CD4-positive, alpha-beta T cell (primary cell): Measurements from ENCODE around the gene KLHL36. TPM values are rescaled to one million over a fixed set of nuclear protein-coding genes. Genes with fewer than 3 reads are reported as not detected.

ENCODE experiments used
- ATAC-seq: fragments of 200-7000 bp; cut with Tn5 transposase; one replicate; pipeline ENCODE4 v1.10.0; 2022; ENCODE audit warnings: mild to moderate bottlenecking; ENCODE audit not compliant: poor library complexity
- CTCF ChIA-PET: fragments of 350-600 bp; sonication (Branson Sonifier 250); formaldehyde crosslinking; loops from one replicate; lab custom pipeline; 2021; ENCODE audit warnings: antibody characterized with exemption, inconsistent platforms; lab: Charles Lee
- POLR2A ChIA-PET: fragments of 350-600 bp; sonication (Branson Sonifier 250); formaldehyde crosslinking; loops from one replicate; lab custom pipeline; 2021; ENCODE audit warnings: antibody characterized with exemption, inconsistent platforms; lab: Charles Lee
- DNase-seq, 14 experiments: peaks; one replicate each; pipeline ENCODE4 v3.0.0-alpha.2; 2013 to 2020; ENCODE audit warnings: mixed read lengths in 2 of 14
- H3K27ac ChIP-seq, 2 donors: one replicate each; pipeline versions ENCODE4 v1.5.1 to v1.7.0; 2013; ENCODE audit warnings: low read length in 2 of 2, low read depth in 1 of 2, mild to moderate bottlenecking in 1 of 2
- H3K27me3 ChIP-seq, 2 experiments: 1 replicate in 1 of 2; 2 replicates in 1 of 2; pipeline versions ENCODE4 v1.6.1 to v1.7.0; 2013; ENCODE audit warnings: low read length in 2 of 2, control low read depth in 1 of 2, mild to moderate bottlenecking in 1 of 2, moderate library complexity in 1 of 2; ENCODE audit not compliant: insufficient read depth in 2 of 2, control insufficient read depth in 1 of 2
- H3K36me3 ChIP-seq: one replicate; pipeline ENCODE4 v1.6.1; 2013; ENCODE audit warnings: low read length, control low read depth; ENCODE audit not compliant: insufficient read depth
- H3K4me1 ChIP-seq: one replicate; pipeline ENCODE4 v1.6.1; 2013; ENCODE audit warnings: low read length, control low read depth; ENCODE audit not compliant: insufficient read depth
- H3K4me3 ChIP-seq: one replicate; pipeline ENCODE4 v1.5.1; 2013; ENCODE audit warnings: mild to moderate bottlenecking, low read length, moderate library complexity
- H3K9me3 ChIP-seq, 2 experiments: 1 replicate in 1 of 2; 2 replicates in 1 of 2; pipeline versions ENCODE4 v1.6.1 to v1.7.0; 2013; ENCODE audit warnings: low read length in 2 of 2, mild to moderate bottlenecking in 2 of 2, control low read depth in 1 of 2, moderate library complexity in 1 of 2; ENCODE audit not compliant: control insufficient read depth in 1 of 2, insufficient read depth in 1 of 2
- H3K27ac Mint-ChIP-seq: one replicate; pipeline ENCODE4 v1.8.0; 2020; ENCODE audit warnings: mixed read lengths
- H3K27me3 Mint-ChIP-seq: one replicate; pipeline ENCODE4 v1.8.0; 2021; ENCODE audit warnings: mixed read lengths
- H3K36me3 Mint-ChIP-seq: one replicate; pipeline ENCODE4 v1.8.0; 2021; ENCODE audit warnings: low read depth, mixed read lengths
- H3K4me1 Mint-ChIP-seq: one replicate; pipeline ENCODE4 v1.8.0; 2021; ENCODE audit warnings: low read depth, mixed read lengths
- H3K4me3 Mint-ChIP-seq: one replicate; pipeline ENCODE4 v1.8.0; 2020; ENCODE audit warnings: mild to moderate bottlenecking, mixed read lengths
- H3K9me3 Mint-ChIP-seq: one replicate; pipeline ENCODE4 v1.8.0; 2020; ENCODE audit warnings: mixed read lengths
- intact Hi-C, 2 experiments: fragments of 100-400 bp; cut with DNase I in 1 of 2; cut with micrococcal nuclease in 1 of 2; formaldehyde crosslinking; loops; one replicate each; pipeline versions ENCODE4 v1.15.1 to v1.9.0; 2023 to 2025; cut with DNase I, micrococcal nuclease
- polyA plus RNA-seq, 2 donors: library from polyadenylated mRNA; unstranded; fragments of 120-200 nt; gene quantifications; one replicate each; pipeline ENCODE4 v1.2.1, GENCODE V29; 2013
- total RNA-seq, 174 experiments: library from RNA in 2 of 174; stranded (reverse) in 2 of 174; gene quantifications; one replicate each; pipeline ENCODE4 v1.2.3 and lab custom pipeline; 2021 to 2026
- TF ChIP-seq, protein P1 (sequence below): fragments of 200-600 bp; IDR thresholded peaks from one replicate; pipeline ENCODE4 v1.8.0; 2022; ENCODE audit warnings: antibody characterized with exemption, mild to moderate bottlenecking

The KLHL36 gene
- total RNA-seq (10 to 100 TPM; 76.6 to 78.6 TPM), total RNA-seq (lab: John Stamatoyannopoulos, UW) (36.5 to 301 (median 161) reads per million in 172 experiments)
- 58.4 TPM for polyA plus RNA-seq (2013, experiment 1 of 2)
- polyA plus RNA-seq (2013, experiment 2 of 2): 55.9 TPM

DNA sequence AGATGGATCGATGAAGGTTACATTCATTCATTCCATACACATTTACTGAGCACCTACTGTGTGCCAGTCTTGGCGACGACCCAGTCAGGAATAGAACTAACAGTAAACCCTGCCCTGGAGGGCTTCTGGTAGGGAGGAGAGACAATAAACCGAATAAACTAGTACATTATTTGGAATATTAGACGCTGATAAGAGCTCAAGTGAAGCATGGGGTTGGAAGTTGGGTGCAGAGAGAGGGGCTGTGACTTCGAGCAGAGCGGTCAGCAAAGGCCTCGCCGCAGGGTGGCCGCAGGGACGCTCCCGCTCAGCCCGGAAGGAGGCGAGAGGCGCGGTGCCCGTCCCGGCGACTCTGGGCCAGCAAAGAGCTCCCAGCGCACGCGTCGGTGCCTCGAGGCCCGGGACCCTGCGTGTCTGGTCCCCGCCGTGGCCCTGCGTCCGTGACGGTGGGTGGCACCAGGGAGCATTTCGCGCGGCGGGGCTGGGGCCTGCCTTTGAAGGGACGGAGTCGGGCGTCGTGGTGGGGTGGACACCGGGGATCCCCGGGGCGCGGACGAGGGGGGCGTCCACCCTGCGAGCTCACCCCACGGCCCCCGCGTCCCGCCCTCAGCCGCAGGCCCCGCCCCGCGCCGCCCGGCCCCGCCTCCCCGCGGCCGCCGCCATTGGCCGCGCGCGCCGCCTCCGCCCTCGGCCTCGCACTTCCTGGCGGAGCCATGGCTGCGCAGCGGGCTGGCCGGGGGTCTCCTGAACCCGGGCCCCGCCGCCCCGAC is at the start of gene KLHL36:
Gene KLHL36 (plus strand): TSS at position 684 of the 767 bp plus-strand sequence. CDS start 2,357 bp downstream, outside the sequence.
- Histone ChIP-seq H3K4me3 (peak within 1 kb of the TSS; percentile 62), H3K36me3 (peaks cover 15% of the 10 kb centered on the region), H3K27ac (peak within 1 kb of the TSS; percentile 18 to 62), H3K9me3 (no peaks in the 10 kb centered on the region), H3K27me3 (no peaks in the 10 kb centered on the region), H3K4me1 (peaks cover 49% of the 10 kb centered on the region)
- TF ChIP-seq, protein P1, sequence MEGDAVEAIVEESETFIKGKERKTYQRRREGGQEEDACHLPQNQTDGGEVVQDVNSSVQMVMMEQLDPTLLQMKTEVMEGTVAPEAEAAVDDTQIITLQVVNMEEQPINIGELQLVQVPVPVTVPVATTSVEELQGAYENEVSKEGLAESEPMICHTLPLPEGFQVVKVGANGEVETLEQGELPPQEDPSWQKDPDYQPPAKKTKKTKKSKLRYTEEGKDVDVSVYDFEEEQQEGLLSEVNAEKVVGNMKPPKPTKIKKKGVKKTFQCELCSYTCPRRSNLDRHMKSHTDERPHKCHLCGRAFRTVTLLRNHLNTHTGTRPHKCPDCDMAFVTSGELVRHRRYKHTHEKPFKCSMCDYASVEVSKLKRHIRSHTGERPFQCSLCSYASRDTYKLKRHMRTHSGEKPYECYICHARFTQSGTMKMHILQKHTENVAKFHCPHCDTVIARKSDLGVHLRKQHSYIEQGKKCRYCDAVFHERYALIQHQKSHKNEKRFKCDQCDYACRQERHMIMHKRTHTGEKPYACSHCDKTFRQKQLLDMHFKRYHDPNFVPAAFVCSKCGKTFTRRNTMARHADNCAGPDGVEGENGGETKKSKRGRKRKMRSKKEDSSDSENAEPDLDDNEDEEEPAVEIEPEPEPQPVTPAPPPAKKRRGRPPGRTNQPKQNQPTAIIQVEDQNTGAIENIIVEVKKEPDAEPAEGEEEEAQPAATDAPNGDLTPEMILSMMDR: no peak
- Mint-ChIP-seq H3K36me3 (peaks cover 44% of the 10 kb centered on the region), H3K9me3 (no peaks in the 10 kb centered on the region), H3K27ac (peak within 1 kb of the TSS; percentile 93), H3K27me3 (no peaks in the 10 kb centered on the region), H3K4me3 (peak within 1 kb of the TSS; percentile 96), H3K4me1 (peaks cover 51% of the 10 kb centered on the region)
- intact Hi-C loops: no loop called here
- ChIA-PET POLR2A (interaction anchor here (0.7 to 2.8 kb wide), 21 partner anchors 7 to 531 kb away, joined by 3 to 13 read pairs (median 3); partner anchors contain the start of genes COTL1, MBTPS1 and MEAK7), CTCF (interaction anchor here (1.4 to 2.4 kb wide), 4 partner anchors 24 to 141 kb away, joined by 4 to 8 read pairs (median 6); no protein-coding TSS in a partner anchor)
- peak; percentile 81 for ATAC-seq
- peak; percentile 39 to 86 (median 69) for DNase-seq

DNA sequence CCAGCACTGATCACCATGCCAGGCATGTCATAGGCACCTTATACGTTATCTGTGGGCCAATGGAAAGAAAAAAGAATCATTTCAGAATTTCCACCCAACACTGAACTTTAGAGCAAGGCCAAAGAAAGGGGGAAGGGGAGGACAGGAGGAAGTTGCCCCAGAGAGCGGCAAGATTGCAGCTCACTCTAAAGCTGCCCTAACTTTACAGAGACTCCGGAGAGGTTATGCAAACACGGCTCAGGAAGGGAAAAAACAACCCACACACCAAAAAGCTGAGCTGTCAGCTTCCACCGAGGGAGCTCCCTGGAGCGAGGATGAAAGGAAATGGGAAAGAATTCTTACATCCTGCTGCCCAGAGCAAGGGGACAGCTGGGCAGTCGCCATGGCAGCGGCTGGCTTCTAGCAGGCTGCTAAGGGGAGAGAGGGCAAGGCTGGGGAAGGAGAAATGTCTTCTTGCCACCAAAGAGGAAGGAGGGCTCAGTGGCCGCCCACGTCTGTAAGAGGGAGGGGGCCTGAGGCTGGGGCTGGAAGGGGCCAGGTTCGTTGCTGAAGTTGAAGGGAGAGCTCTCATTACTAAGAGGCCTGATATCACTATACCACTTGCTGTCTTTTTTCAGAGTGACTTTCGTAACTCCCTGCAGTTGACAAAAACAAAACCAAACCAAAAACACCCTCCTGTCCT is 48.6 kb upstream of the KLHL36 start:
- Mint-ChIP-seq H3K9me3 (no peaks in the 10 kb centered on the region), H3K4me3 (peak overlapping the region; percentile 86), H3K27me3 (no peaks in the 10 kb centered on the region), H3K4me1 (peaks cover 80% of the 10 kb centered on the region), H3K36me3 (peaks cover 46% of the 10 kb centered on the region), H3K27ac (peak overlapping the region; percentile 96)
- Histone ChIP-seq H3K27me3 (no peaks in the 10 kb centered on the region), H3K9me3 (no peaks in the 10 kb centered on the region), H3K27ac (peak overlapping the region; percentile 82 to 85), H3K36me3 (peaks cover 26% of the 10 kb centered on the region), H3K4me3 (peak overlapping the region; percentile 46), H3K4me1 (peaks cover 95% of the 10 kb centered on the region)
- intact Hi-C loops: loop anchor here (1.0 to 2.0 kb wide), 2 partner anchors 9 to 17 kb away; no protein-coding TSS in a partner anchor
- DNase-seq (peak in 7 of 14 experiments; percentile 35 to 73 (median 58)), ATAC-seq (peak; percentile 24)
- TF ChIP-seq, protein P1: no peak
- POLR2A ChIA-PET: interaction anchor here (0.6 to 11.1 kb wide), 14 partner anchors 8 to 455 kb away, joined by 3 to 135 read pairs (median 4); partner anchors contain the start of genes COTL1 and KLHL36
- CTCF ChIA-PET: interaction anchor here (1.1 to 4.2 kb wide), 5 partner anchors 10 to 138 kb away, joined by 3 to 19 read pairs (median 3); no protein-coding TSS in a partner anchor
